Hair follicular keratinocyte (primary cell): ENCODE measurements around the gene UBE3D. TPM values are rescaled to one million over a fixed set of nuclear protein-coding genes. Genes with fewer than 3 reads are reported as not detected.

Source experiments
- total RNA-seq: library from RNA; depleted of rRNA; stranded (reverse); fragments of >200 nt; gene quantifications from 2 replicates; pipeline ENCODE4 v1.2.3, GENCODE V29; 2015

UBE3D gene, protein sequence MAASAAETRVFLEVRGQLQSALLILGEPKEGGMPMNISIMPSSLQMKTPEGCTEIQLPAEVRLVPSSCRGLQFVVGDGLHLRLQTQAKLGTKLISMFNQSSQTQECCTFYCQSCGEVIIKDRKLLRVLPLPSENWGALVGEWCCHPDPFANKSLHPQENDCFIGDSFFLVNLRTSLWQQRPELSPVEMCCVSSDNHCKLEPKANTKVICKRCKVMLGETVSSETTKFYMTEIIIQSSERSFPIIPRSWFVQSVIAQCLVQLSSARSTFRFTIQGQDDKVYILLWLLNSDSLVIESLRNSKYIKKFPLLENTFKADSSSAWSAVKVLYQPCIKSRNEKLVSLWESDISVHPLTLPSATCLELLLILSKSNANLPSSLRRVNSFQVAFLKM
- total RNA-seq = 3.4 and 5.5 TPM in 2 replicates

DNA sequence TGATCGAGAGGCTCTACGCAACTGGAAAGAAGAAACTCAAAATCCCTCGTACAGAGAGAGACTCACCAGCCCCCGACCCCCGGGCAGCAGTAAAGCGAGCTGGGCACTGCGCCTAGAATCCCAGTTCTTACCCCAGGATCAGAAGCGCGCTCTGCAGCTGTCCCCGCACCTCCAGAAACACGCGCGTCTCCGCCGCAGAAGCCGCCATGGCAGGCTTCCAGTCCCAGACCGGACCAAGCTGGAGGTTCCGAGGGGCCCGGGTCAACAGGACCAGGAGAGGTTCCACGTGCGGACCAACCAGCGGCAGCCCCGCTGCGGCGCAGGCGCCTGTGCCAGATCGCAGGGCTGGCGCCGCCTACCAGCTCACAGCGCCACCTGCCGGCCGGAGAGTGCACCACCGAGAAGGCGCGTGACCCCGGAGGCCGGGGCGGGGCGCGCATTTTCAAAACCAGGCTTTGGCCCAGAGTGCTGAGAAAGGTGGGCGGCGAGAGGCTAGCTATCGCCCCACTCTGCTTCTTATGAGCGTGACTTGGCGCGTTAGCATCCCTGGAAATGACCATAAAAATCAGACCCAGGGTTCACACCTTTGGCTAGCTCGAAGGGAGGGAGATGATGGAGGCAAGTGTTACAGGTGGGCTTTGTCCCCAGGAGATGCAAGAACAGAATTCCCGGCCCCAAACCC lies at the start of gene UBE3D:
UBE3D (minus strand) TSS at position 331 of the 682 bp plus-strand sequence; CDS start at position 208, 123 bp downstream.

DNA sequence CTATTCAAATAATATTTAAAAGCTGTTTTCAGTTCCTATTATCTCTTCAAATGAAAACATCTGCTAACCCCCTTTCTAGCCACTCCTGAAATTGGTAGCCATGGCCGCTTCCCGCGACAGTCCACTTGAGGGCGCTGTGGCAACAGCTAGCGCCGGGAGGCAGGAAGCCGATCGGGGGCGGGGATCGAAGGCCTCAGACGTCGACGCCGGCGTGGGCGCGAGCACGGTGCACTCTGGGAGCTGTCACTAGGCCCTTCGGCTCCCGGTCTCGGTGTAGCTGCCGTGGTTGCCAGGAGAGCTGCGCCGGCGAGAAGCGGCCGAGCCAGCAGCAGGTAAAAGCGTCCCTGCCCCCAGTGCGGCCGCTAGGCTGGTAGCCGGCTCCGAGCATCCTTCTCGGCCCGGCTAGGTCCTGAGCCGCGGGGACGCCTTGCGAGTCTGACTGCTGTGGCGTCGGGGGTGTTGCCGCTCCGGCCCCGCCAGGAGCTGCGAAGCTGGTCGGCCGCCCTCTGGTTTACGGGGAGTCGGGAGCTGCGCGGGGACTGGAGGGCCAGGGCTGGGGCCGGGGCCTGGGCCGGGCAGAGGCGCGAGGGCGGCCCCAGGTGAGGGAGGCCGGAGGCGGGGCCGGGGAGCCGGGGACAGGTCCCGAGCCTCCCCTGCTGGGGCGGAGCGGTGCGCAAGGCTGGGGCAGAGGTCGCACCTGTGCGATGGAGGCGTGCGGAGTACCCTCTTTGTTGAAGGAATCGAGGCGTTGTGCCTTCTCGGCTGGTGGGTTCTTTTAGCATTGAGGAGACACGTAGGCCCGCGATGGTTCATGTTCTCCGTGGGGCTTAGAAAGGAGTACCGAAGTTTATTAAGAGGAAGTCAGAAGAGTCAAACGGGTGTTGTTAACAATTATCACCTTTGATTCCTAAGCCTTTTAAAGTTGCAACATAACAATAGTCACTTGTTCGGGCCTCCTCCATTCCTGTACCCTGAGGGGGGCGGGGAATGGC lies 2.1 kb upstream of the UBE3D start, which contains the start of gene DOP1A:
DOP1A (plus strand) TSS at position 224 of the 992 bp plus-strand sequence. CDS start 29,307 bp downstream, outside the sequence.

Other genes starting within 250 kb of the UBE3D start
- 6.6 and 10.4 TPM in 2 replicates for gene DOP1A, start 1.8 kb upstream of the UBE3D start, total RNA-seq
- gene PGM3, start 127.4 kb upstream of the UBE3D start, total RNA-seq = 36.5 and 40.4 TPM in 2 replicates
- gene RWDD2A, start 127.5 kb upstream of the UBE3D start, total RNA-seq = 0.72 and 1.8 TPM in 2 replicates